ENCODE measurements around the gene CSNK1A1.

Gene CSNK1A1

GRCh38 chr5:149537374-149537975 lies 13.8 kb downstream of the CSNK1A1 start:
- TF ChIP-seq USF1 (IDR thresholded peaks at IDR 0.05) (no peak), CREB1 (IDR thresholded peaks at IDR 0.05; ENCODE audit: low read depth) (no peak), EGR1 (IDR thresholded peaks at IDR 0.05) (no peak), TAF1 (IDR thresholded peaks at IDR 0.05; ENCODE audit: low read depth) (no peak), TCF12 (IDR thresholded peaks at IDR 0.05; ENCODE audit: low read depth) (no peak), EP300 (IDR thresholded peaks at IDR 0.05; ENCODE audit: borderline replicate concordance) (no peak)

GRCh38 chr5:149532413-149532812 lies 18.8 kb downstream of the CSNK1A1 start:
- TF ChIP-seq REST (IDR thresholded peaks at IDR 0.05; ENCODE audit: low read depth), result no peak
- TF ChIP-seq YY1 (IDR thresholded peaks at IDR 0.05; ENCODE audit: low read depth), result no peak
- no peak for TF ChIP-seq ZBTB7A (IDR thresholded peaks at IDR 0.05; ENCODE audit: low read depth)
- no peak for TF ChIP-seq EP300 (IDR thresholded peaks at IDR 0.05; ENCODE audit: borderline replicate concordance)
- TF ChIP-seq TAF1 (IDR thresholded peaks at IDR 0.05; ENCODE audit: low read depth), result no peak
- no peak for TF ChIP-seq USF1 (IDR thresholded peaks at IDR 0.05)
- no peak for TF ChIP-seq CREB1 (IDR thresholded peaks at IDR 0.05; ENCODE audit: low read depth)
- no peak for TF ChIP-seq CEBPB (IDR thresholded peaks at IDR 0.05)
- no peak for TF ChIP-seq TCF12 (IDR thresholded peaks at IDR 0.05; ENCODE audit: low read depth)
- no peak for TF ChIP-seq RAD21 (IDR thresholded peaks at IDR 0.05; ENCODE audit: low read depth)
- TF ChIP-seq EGR1 (IDR thresholded peaks at IDR 0.05), result no peak
- TF ChIP-seq MAX (IDR thresholded peaks at IDR 0.05), result no peak

- TF ChIP-seq ZBTB7A (IDR thresholded peaks at IDR 0.05; ENCODE audit: low read depth) (no peak), CEBPB (IDR thresholded peaks at IDR 0.05) (no peak), MAX (IDR thresholded peaks at IDR 0.05) (no peak), REST (IDR thresholded peaks at IDR 0.05; ENCODE audit: low read depth) (no peak)
Observed at GRCh38 chr5:149529463-149529862, 21.8 kb downstream of the CSNK1A1 start.

GRCh38 chr5:149528281-149529060 lies 22.8 kb downstream of the CSNK1A1 start:
- TF ChIP-seq USF1 (IDR thresholded peaks at IDR 0.05) (no peak), EP300 (IDR thresholded peaks at IDR 0.05; ENCODE audit: borderline replicate concordance) (no peak), CREB1 (IDR thresholded peaks at IDR 0.05; ENCODE audit: low read depth) (no peak), TCF12 (IDR thresholded peaks at IDR 0.05; ENCODE audit: low read depth) (no peak), TAF1 (IDR thresholded peaks at IDR 0.05; ENCODE audit: low read depth) (no peak), FOXM1 (IDR thresholded peaks at IDR 0.05; ENCODE audit: borderline replicate concordance, low read depth) (no peak), RAD21 (IDR thresholded peaks at IDR 0.05; ENCODE audit: low read depth) (no peak), MAX (IDR thresholded peaks at IDR 0.05) (no peak), NFIC (IDR thresholded peaks at IDR 0.05) (no peak), YY1 (IDR thresholded peaks at IDR 0.05; ENCODE audit: low read depth) (no peak), EGR1 (IDR thresholded peaks at IDR 0.05) (no peak), CEBPB (IDR thresholded peaks at IDR 0.05) (no peak), REST (IDR thresholded peaks at IDR 0.05; ENCODE audit: low read depth) (no peak), ZBTB7A (IDR thresholded peaks at IDR 0.05; ENCODE audit: low read depth) (no peak)

Measured in Ishikawa (cell line).